Esophagus muscularis mucosa (tissue), 3 donors: ENCODE measurements around the gene CRHR2.

Experiments
- POLR2A ChIP-seq: fragments of 450-650 bp; IDR thresholded peaks from one replicate; pipeline ENCODE4 v1.6.1; 2017; ENCODE audit warnings: antibody characterized with exemption, moderate library complexity, mild to moderate bottlenecking, low read depth
- TF ChIP-seq, protein P1 (sequence below), 3 experiments: fragments of 200-600 bp in 2 of 3; fragments of 450-650 bp in 1 of 3; sonication (generic) in 2 of 3; IDR thresholded peaks; one replicate each; pipeline ENCODE4 v1.5.1; 2017 to 2019; ENCODE audit warnings: antibody characterized with exemption in 3 of 3, mild to moderate bottlenecking in 2 of 3, moderate library complexity in 1 of 3

DNA sequence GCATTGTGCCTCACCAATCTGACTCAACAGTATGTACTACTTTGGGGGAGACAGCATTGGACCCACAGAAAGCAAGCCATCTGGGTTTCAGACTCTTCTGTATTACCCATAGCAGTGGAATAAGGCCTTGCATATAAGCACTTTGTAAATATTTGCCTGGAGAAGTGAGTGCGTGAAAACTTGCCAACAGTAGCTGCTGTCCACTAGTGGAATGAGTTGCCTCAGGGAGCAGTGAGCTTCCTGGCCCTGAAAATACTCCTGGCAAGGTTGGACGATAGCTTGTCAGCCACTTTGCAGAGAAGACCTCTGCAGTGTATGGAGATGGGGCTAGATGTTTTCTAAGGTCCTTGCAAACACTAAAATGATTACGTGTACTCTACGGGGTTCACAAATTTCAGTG is 65.9 kb downstream of the CRHR2 start:
- TF ChIP-seq, protein P1, sequence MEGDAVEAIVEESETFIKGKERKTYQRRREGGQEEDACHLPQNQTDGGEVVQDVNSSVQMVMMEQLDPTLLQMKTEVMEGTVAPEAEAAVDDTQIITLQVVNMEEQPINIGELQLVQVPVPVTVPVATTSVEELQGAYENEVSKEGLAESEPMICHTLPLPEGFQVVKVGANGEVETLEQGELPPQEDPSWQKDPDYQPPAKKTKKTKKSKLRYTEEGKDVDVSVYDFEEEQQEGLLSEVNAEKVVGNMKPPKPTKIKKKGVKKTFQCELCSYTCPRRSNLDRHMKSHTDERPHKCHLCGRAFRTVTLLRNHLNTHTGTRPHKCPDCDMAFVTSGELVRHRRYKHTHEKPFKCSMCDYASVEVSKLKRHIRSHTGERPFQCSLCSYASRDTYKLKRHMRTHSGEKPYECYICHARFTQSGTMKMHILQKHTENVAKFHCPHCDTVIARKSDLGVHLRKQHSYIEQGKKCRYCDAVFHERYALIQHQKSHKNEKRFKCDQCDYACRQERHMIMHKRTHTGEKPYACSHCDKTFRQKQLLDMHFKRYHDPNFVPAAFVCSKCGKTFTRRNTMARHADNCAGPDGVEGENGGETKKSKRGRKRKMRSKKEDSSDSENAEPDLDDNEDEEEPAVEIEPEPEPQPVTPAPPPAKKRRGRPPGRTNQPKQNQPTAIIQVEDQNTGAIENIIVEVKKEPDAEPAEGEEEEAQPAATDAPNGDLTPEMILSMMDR (IDR thresholded peaks at IDR 0.05): no peak
- no peak for TF ChIP-seq POLR2A
